Jurkat, Clone E6-1 (cell line): ENCODE measurements around the gene SYDE2.
"Not testable (repeated sequence)": the region's sequence is repeated elsewhere in the genome, so short reads cannot be mapped to it uniquely, and the experiment has no call there.

Source experiments
- DNase-seq: peaks from one replicate; pipeline ENCODE4 v3.0.0-alpha.2; 2011; ENCODE audit warnings: low read depth, low spot score
- H3K4me3 ChIP-seq: 2 replicates; pipeline ENCODE4 v1.5.1; 2011; ENCODE audit warnings: mild to moderate bottlenecking, low read length, control low read depth, moderate library complexity

Gene SYDE2

DNA sequence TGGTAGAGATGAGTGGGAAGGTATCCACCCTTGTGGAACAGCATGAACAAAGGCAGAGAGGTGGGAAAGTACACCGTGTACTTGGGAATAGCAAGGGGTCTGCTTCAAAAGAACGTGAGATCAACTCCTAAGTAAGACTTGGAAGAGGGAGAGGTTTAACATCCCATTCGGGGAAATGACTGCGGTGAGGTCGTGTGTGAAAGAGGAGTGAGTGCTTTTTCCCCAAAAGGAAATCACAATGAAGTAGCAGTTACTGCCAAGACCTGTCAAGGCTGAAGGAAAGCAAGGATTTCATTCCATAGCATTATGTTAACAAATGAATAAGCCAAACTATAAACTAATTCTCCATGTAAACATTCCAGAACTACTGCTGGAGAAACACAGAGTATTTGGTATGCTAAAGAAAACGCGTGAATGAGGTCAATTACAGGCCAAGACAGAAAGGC is 20.0 kb upstream of the SYDE2 start:
- H3K4me3 ChIP-seq, result no peak overlapping the region
- no peak for DNase-seq

DNA sequence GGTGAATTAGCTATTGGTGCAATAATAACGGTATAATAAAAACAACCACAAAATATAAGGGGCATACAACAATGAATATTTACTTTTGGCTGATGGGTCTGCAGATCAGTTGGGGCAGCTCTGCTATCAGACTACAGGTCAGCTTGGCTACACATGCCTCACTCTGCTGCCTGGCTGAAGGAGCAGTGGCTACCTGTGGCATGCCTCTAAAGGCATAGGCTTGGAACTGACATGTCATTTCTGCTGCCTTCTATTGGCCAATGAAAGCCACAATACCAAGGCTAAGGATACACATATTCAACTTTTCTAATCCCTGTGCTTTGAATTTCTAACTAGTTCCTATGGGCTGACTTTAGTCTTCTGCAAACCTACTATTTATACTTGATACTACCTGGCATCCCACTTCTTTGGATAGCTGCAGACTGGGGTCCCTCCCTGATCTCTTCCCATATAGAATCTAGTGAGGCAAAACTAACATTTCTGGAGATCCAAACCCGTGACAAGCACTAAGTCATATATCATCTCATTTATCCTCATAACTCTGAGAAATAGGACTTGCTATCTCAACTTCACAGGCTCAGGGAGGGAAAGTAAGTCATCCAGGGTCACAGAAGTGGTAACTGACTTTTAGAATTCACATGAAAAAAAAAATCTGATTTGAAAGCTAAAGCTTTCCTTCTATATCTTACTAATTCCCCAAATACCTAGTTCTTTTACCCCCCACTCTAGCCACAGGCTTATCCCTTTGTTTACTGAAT is 19.2 kb upstream of the SYDE2 start:
- H3K4me3 ChIP-seq, result no peak overlapping the region
- DNase-seq, result no peak

DNA sequence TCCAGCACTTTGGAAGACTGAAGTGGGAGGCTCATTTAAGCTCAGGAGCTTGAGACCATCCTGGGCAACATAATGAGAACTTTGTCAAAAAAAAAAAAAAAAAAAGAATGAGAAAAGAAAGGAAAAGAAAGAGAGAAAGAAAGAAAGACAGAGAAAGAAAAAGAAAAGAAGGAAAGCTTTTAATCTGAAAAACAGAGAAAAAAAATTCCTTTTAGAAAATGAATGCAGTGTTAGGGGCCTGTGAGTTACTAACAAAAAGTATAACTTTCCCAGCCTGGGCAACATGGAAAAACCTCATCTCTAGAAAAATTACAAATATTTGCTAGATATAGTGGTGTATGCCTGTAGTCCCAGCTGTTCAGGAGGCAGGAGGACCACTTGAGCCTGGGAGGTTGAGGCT is 15.9 kb upstream of the SYDE2 start:
- H3K4me3 ChIP-seq, result no peak overlapping the region

DNA sequence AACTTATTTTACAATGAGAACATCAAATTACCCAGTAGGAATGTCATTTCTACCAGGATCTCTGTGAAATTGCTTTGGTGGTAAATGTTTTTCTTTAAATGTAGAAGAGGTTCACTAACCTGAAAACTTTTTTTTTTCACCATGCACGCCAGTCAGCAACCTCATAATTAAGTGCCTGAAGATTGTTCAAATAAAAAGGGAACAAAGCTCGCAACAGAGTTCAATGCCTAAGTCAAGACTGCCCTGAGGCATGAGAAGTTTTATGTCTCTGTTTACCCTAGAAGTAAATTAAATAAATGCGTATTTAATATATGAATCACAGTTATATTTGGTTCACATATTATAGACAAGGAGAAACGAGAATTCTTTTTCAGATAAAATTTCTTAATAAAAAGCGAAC is 13.8 kb upstream of the SYDE2 start:
- DNase-seq, result no peak
- H3K4me3 ChIP-seq, result no peak overlapping the region

More for the DNA sequence above, 15.9 kb upstream of the SYDE2 start:
- no peak for DNase-seq

DNA sequence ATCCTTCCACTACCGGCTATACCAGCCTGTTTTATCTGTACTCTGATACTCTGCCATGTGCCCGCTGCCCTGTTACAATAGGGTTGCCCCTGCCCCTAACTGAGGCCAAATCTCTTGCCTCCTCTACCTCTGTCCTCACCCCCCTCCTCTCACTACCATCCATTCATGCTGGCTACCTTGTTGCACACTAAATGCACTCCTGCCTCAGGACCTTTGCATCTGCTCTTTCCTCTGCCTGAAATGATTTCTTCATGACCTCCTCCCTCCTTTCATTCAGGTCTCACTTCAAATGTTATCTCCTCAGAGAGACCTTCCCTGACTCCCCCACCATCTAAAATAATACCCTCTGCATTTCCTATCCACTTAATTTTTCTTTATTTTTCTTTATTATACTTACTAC is 7.7 kb upstream of the SYDE2 start:
- DNase-seq, result no peak
- no peak overlapping the region for H3K4me3 ChIP-seq

DNA sequence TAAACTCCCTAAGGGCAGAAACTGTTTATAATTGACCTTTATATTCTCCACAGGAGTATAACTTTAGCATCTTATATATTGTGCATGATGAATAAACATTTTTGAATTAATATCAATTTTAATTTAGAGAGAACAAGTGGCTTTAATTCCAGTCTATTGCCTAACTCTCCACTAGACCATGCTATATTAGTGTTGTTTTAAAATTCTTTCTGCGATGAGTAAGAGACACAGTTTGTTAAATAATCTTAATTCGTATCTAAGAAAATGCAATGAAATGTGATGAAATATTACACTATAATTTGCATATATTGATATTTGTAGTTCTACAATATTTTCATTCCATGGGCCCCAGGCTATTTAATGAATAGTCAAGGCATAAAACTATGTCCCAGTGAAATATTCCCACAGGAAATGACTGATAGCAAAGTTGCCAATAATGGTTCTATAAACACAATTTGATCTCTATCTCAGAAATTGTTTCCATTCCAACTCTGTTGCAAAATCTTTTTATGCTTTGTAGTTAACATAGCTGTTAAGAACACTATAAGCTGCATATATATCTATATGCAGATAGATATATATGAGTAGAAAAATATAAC is 2.9 kb upstream of the SYDE2 start:
- no peak for DNase-seq

DNA sequence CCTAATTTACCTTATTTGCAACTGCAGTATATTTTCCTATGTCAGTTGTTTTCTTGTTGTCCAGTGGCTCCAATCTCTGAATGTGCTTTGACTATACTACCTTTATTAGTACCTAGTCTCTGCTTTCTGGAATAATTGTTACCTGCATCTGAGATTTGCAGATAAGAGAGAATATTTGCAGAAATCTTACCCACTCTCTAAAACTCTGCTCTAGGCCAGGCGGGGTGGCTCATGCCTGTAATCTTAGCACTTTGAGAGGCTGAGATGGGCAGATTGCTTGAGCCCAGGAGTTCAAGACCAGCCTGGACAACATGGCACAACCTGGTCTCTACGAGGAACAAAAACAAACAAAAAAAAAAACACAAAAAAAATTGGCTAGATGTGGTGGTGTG is 2.0 kb upstream of the SYDE2 start:
- no peak for DNase-seq
- no peak overlapping the region for H3K4me3 ChIP-seq

More for the DNA sequence above, 2.9 kb upstream of the SYDE2 start:
- H3K4me3 ChIP-seq, result no peak overlapping the region

DNA sequence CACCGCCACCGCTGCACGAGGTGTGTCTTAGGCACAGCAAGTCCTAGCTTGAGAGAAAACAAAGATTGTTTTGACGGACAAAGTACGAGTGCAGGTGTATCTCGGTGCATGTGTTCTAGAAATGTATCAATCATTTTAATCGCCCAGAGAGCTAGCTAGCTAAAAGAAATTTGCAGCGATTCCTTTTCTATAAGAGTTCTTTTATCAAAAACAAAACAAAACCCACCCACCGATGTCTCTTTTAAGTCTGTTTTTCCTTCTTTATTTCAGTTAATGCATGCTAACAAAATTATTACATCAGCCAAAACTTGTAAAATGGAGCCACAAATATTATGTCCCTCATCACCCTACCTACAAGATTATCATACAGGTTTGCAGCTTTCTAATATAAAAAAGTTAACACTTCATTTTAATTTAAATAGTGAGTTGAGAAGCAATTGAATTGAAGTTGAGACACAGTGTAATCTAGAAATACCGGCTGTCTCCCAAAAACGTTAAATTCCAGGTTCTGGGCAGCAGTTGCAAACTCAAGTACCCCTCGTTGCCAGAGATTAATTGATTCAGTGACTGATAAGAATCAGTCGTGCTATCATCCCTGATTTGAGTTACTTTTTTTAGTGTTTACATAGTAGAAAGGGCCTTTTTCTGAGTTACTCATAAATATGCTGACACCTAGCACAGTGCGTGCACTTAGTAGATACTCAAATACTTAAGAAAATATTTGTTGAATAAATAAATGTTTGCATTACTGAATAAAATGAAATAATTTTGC is 1.5 kb upstream of the SYDE2 start:
- H3K4me3 ChIP-seq, result peak overlapping the region; percentile 72
- no peak for DNase-seq

DNA sequence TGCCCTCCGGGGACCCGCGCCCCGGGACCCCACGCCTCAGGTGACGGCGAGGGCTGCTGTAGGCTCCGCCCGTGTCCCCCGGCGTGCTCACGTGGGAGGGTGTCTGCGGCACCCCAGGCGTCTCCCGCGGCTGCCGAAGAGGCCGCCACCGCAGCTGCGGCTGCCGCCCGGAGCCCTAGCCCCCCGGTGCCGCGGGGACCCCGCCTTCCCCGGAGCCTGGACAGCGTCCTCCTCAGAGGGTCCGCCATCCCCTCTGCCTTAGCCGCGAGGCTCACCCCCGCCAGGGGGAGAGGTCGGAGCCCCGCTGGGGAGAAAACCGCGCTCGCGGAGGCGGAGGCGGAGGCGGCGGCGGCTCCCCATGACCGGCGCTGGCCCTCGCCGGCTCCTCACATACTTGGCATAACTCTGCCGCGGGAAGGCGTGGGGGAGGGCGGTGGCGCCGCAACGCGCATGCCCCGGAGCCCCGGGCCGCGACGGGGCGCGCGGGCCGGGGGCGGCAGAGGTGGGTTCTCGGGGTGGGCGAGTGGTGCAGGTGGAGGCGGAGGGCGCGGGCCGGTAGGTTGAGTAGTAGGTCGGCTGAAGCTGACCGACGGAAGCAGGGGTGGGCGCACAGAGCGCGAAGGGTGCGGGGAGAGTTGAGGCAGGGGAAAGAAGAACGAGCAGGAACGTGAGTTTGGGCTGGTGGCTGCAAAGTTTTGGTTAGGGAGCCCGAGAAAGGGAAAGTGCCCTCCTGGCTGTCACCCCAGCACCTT is 700 bp upstream of the SYDE2 start:
- DNase-seq, result peak; percentile 27
- H3K4me3 ChIP-seq, result peak overlapping the region; percentile 72

DNA sequence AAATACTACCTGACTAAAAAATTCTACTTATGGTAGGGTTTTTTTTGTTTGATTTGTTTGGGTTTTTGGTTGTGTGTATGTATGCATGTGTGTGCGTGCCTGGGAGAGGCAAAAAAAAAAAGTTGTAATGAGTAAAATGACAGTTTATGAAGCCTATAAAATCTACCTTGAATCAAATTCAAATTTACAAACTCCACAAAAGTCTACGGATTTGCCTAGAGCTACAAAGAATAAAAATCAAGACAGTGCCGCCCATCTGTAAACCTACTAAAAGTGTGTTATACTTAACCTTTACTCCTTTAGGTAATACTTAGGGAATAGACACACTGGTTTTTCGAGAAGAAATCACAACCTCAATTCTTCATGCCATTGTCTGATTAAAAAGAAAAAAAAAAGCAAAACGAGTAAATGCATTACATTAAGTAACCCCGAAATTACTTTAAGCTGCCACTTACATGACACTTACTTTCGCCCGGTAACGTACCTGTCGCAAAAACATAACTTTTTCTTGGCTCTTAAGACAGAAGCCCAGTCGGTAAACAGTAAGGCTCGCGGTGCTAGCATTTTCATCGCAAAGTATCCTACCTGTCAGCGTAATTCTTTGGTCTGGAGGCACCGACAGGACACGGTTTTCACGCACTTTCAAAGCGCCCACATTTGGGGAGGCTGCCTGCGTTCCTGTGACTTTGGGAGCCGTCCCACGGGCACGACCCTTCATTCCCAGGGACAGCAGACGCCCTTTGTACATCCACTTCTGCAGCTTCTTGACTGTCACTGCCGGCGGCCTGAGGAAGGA is 951 bp downstream of the SYDE2 start:
- peak overlapping the region; percentile 72 for H3K4me3 ChIP-seq
- DNase-seq, result no peak

DNA sequence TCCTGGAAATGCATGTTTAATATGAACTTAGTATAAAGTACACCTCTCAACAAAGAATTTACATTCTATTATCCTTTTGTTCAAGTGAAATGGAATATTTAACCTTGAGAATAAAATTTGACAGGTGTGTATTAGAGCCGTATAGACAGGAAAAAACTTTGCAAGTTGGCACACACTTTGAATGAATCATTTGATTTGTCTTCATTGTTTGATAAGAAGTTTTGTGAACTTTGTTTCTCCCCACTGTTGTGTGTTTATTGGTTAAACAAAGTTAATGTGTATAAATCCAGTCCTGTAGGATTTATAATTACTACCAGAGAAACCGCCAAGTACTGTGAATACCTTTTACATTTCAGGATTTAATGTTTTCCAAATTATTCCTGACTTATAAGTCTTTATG is 2.0 kb downstream of the SYDE2 start:
- no peak overlapping the region for H3K4me3 ChIP-seq

DNA sequence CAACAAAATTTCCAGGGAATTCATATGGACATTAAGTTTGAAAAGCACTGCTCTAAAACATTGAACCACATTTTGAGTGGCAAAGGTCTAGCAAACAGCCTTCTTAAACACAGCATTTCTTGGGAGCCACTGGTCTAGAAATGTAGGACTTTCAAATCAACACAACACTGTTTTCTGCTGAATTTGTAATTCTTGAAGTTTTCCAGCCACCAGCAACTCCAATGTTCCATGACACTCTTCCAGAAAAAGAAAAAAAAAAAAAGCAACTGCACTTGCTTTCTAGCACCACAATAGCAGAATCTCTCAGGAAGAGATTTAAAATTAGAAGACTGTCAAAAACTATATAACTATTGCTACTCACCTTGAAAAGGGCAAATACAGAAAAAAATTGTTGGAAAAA is 4.5 kb downstream of the SYDE2 start:
- DNase-seq, result no peak
- H3K4me3 ChIP-seq, result no peak overlapping the region

More for the DNA sequence above, 2.0 kb downstream of the SYDE2 start:
- DNase-seq, result no peak

DNA sequence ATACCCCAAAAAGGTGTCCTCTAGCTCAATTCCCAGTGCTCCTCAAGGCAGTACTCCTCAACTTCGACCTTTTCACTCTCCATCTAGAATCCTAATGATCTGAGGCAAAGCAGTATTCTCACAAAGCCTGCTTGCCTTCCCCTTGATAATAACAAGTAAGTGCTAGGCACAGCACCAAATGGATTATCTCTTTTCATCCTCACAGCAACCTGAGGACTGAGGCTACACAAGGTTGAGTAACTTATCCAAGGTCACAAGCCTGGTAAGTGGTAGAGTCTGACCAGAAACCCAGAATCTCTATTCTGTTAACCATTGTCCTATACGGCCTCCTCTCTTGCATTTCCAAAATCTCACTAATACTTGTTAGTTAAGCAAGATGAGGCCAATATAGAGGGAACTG is 5.1 kb downstream of the SYDE2 start:
- DNase-seq, result no peak
- no peak overlapping the region for H3K4me3 ChIP-seq

DNA sequence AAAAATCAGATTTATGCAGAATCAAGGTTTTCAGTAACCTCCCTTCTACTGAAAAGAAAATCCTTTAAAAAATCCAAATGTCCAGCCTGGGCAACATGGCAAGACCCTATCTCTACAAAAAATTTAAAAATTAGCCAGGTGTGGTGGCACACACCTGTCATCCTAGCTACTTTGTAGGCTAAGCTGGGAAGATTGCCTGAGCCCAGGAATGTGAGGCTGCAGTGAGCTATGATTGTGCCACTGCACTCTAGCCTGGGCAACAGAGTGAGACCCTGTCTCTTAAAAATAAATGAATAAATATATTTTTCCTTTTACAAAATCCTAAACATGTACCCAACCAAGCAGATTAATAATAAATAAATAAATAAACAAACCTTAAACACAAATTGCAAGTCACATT is 8.7 kb downstream of the SYDE2 start:
- DNase-seq, H3K4me3 ChIP-seq: not testable (repeated sequence)

DNA sequence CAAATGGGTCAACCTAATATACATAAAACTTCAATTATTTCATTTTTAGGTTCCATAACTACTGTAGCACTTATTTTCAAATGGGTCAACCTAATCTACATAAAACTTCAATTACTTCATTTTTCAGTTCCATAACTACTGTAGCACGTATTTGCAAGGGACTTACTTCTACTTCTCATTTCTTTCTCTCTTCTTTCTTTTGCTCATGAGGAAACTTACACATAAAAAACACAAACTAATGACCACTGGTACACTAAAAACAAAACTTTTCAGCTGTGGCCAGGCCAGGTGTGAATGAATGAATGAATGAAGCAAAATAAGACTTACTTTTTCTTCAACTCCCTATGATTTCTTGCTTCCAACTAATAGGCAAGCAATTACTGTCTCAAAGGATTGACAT is 11.7 kb downstream of the SYDE2 start:
- no peak overlapping the region for H3K4me3 ChIP-seq
- DNase-seq, result no peak

DNA sequence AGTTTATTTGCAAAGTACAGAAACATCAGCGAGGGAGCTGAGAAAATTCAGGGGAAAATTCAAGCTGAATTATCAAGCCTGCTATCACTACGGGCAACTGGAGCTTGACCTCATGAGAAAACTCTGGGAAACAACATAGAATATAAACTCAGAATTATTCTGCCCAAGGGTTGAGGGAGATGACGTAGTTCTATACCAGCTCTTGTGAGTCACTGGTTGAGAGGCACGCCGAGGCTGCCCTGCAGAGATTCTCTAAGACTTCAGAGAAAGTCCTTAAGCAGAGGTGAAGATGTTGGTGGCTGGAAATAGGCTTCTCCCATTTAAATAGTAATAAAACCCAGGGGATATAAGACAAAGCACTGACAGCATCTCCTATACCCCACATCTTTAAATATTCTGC is 12.3 kb downstream of the SYDE2 start:
- no peak overlapping the region for H3K4me3 ChIP-seq
- DNase-seq, result no peak

DNA sequence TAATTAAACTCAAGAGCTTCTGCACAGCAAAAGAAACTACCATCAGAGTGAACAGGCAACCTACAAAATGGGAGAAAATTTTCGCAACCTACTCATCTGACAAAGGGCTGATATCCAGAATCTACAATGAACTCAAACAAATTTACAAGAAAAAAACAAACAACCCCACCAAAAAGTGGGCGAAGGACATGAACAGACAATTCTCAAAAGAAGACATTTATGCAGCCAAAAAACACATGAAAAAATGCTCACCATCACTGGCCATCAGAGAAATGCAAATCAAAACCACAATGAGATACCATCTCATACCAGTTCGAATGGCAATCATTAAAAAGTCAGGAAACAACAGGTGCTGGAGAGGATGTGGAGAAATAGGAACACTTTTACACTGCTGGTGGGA is 13.8 kb downstream of the SYDE2 start:
- H3K4me3 ChIP-seq, DNase-seq: not testable (repeated sequence)

DNA sequence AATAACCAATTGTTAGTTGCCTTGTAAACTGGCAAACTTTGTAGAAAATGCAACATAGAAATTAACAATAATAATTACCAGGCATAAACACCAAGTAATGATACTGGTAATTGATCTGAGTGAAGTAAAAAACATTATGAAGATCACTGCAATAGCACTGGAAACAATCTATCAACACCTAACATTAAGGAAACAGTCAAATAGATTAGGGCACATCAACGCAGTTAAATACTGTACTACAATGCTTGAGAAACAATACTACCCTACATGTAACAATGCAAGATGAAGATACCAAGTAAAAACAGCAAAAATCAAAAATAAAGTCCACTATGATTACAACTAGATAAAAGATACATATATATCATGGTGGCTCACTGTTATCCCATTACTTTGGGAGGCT is 16.6 kb downstream of the SYDE2 start:
- no peak for DNase-seq
- no peak overlapping the region for H3K4me3 ChIP-seq

DNA sequence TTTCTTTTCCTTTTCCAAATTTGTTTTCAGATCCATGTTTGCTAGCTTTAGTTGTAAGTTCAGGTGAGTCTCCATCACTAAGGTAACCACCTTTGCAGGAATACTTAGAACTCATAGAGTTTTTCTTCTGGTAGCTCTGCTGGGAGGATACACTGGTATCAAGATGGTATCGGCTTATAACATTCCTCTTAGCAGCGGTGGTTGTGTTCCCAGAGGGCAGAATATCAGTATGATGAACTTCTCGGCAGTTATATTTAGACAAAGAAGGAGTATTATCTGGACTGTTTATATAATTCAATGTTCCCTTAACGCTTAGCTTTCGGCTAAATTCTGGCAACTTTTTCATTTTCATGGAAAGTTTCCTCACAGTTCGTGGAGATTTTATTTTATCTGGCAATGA is 18.1 kb downstream of the SYDE2 start:
- no peak overlapping the region for H3K4me3 ChIP-seq
- DNase-seq, result no peak
